ENCODE measurements around the gene NF2. TPM values are rescaled to one million over a fixed set of nuclear protein-coding genes. Genes with fewer than 3 reads are reported as not detected.
A peak's percentile ranks its signal among the peaks of the same experiment; 100 is the strongest.
"Not testable (repeated sequence)": the region's sequence is repeated elsewhere in the genome, so short reads cannot be mapped to it uniquely, and the experiment has no call there.

The NF2 gene
- polyA plus RNA-seq (2012; ENCODE audit: insufficient read depth, insufficient read length): 15.1 TPM

GRCh38 chr22:29603358-29604075, at the start of gene NF2:
Gene NF2, plus strand, starts transcription at chr22:29603633. Its CDS starts 366 bp downstream, at chr22:29603999.
- DNase-seq (ENCODE audit: low read depth, low spot score): peak; percentile 99
- peak within 1 kb of the TSS; percentile 81 for H3K4me3 ChIP-seq (ENCODE audit: low read length)

GRCh38 chr22:29555065-29555644, 48.3 kb upstream of the NF2 start:
- H3K4me3 ChIP-seq (ENCODE audit: low read length): no peak overlapping the region
- no peak for DNase-seq (ENCODE audit: low read depth, low spot score)

GRCh38 chr22:29559030-29559429, 44.4 kb upstream of the NF2 start:
- no peak overlapping the region for H3K4me3 ChIP-seq (ENCODE audit: low read length)
- DNase-seq (ENCODE audit: low read depth, low spot score): no peak

- DNase-seq (ENCODE audit: low read depth, low spot score): no peak
- H3K4me3 ChIP-seq (ENCODE audit: low read length): no peak overlapping the region
Measured at GRCh38 chr22:29559853-29560252, 43.6 kb upstream of the NF2 start.

- H3K4me3 ChIP-seq (ENCODE audit: low read length): no peak overlapping the region
- DNase-seq (ENCODE audit: low read depth, low spot score): no peak
Measured at GRCh38 chr22:29563652-29564460, 39.6 kb upstream of the NF2 start.

GRCh38 chr22:29566513-29566912, 36.9 kb upstream of the NF2 start:
- not testable (repeated sequence) for DNase-seq (ENCODE audit: low read depth, low spot score); H3K4me3 ChIP-seq (ENCODE audit: low read length)

GRCh38 chr22:29567338-29567737, 36.1 kb upstream of the NF2 start:
- no peak for DNase-seq (ENCODE audit: low read depth, low spot score)
- no peak overlapping the region for H3K4me3 ChIP-seq (ENCODE audit: low read length)

- DNase-seq (ENCODE audit: low read depth, low spot score): no peak
- no peak overlapping the region for H3K4me3 ChIP-seq (ENCODE audit: low read length)
Measured at GRCh38 chr22:29569011-29569678, 34.3 kb upstream of the NF2 start.

GRCh38 chr22:29570456-29570855, 33.0 kb upstream of the NF2 start:
- no peak for DNase-seq (ENCODE audit: low read depth, low spot score)
- H3K4me3 ChIP-seq (ENCODE audit: low read length): no peak overlapping the region

GRCh38 chr22:29570912-29571549, 32.4 kb upstream of the NF2 start:
- H3K4me3 ChIP-seq (ENCODE audit: low read length): no peak overlapping the region
- no peak for DNase-seq (ENCODE audit: low read depth, low spot score)

- no peak for DNase-seq (ENCODE audit: low read depth, low spot score)
- no peak overlapping the region for H3K4me3 ChIP-seq (ENCODE audit: low read length)
Measured at GRCh38 chr22:29574762-29575450, 28.5 kb upstream of the NF2 start.

- no peak overlapping the region for H3K4me3 ChIP-seq (ENCODE audit: low read length)
- no peak for DNase-seq (ENCODE audit: low read depth, low spot score)
Measured at GRCh38 chr22:29578462-29579200, 24.8 kb upstream of the NF2 start.

- DNase-seq (ENCODE audit: low read depth, low spot score): no peak
- peak overlapping the region; percentile 95 for H3K4me3 ChIP-seq (ENCODE audit: low read length)
Measured at GRCh38 chr22:29580200-29580810, 23.1 kb upstream of the NF2 start.

GRCh38 chr22:29581799-29582198, 21.6 kb upstream of the NF2 start:
- DNase-seq (ENCODE audit: low read depth, low spot score): no peak
- H3K4me3 ChIP-seq (ENCODE audit: low read length): peak overlapping the region; percentile 95

- no peak for DNase-seq (ENCODE audit: low read depth, low spot score)
- no peak overlapping the region for H3K4me3 ChIP-seq (ENCODE audit: low read length)
Measured at GRCh38 chr22:29584975-29585374, 18.5 kb upstream of the NF2 start.

GRCh38 chr22:29586193-29586705, 17.2 kb upstream of the NF2 start:
- H3K4me3 ChIP-seq (ENCODE audit: low read length); DNase-seq (ENCODE audit: low read depth, low spot score): not testable (repeated sequence)

- H3K4me3 ChIP-seq (ENCODE audit: low read length): no peak overlapping the region
- DNase-seq (ENCODE audit: low read depth, low spot score): no peak
Measured at GRCh38 chr22:29587938-29588699, 15.3 kb upstream of the NF2 start.

All from Jurkat, Clone E6-1 (cell line).